HepG2 (cell line): ENCODE data around the gene NT5C3B. TPM values are rescaled to one million over a fixed set of nuclear protein-coding genes. Genes with fewer than 3 reads are reported as not detected.

ENCODE experiments used
- ATAC-seq: fragments of 200-7000 bp; cut with Tn5 transposase; 3 replicates; pipeline ENCODE4 v1.9.1; 2020; ENCODE audit warnings: mild to moderate bottlenecking, moderate library complexity
- BruUV-seq: library from RNA; stranded (reverse); fragments of 400-500 nt; replicated peaks from 2 replicates; lab custom pipeline; 2021; lab: Mats Ljungman, UMichigan
- CTCF ChIA-PET: fragments of 300-600 bp; formaldehyde crosslinking; extraction: SDS; loops from one replicate; lab custom pipeline; 2021; ENCODE audit warnings: low total read pairs, inconsistent platforms, low intra/inter-chr PET ratio; lab: Yijun Ruan, JAX
- POLR2A ChIA-PET: fragments of 350-600 bp; sonication (Branson Sonifier 250); formaldehyde crosslinking; loops from one replicate; lab custom pipeline; 2020; ENCODE audit warnings: antibody characterized with exemption, inconsistent platforms; lab: Yijun Ruan, JAX
- DNase-seq: peaks from one replicate; pipeline ENCODE4 v3.0.0-alpha.2; 2015; ENCODE audit warnings: low spot score
- FAIRE-seq: peaks from 3 replicates; lab custom pipeline; 2011; peaks lifted over from hg19 to GRCh38; lab: Jason Lieb, UNC
- H2AFZ ChIP-seq: one replicate; pipeline ENCODE4 v1.6.1; 2011; ENCODE audit warnings: low read length, inconsistent platforms
- H3K27ac ChIP-seq: fragments of 300-600 bp; 3 replicates; pipeline ENCODE4 v1.8.0; 2011; ENCODE audit warnings: mixed run types, mild to moderate bottlenecking, mixed read lengths, low read length, inconsistent platforms; ENCODE audit not compliant: insufficient read depth; ENCODE audit errors: extremely low read length
- H3K27me3 ChIP-seq, 2 experiments: fragments of 200-600 bp in 1 of 2; 2 replicates in 1 of 2; 3 replicates in 1 of 2; pipeline versions ENCODE4 v1.6.0 to v1.8.0; 2011; ENCODE audit warnings: low read length in 2 of 2, mild to moderate bottlenecking in 2 of 2, moderate library complexity in 2 of 2, inconsistent platforms in 1 of 2; ENCODE audit not compliant: insufficient read depth in 2 of 2, control insufficient read depth in 1 of 2
- H3K36me3 ChIP-seq, 2 experiments: fragments of 200-600 bp in 1 of 2; replicated peaks in 1 of 2; 2 replicates in 1 of 2; 3 replicates in 1 of 2; pipeline versions ENCODE4 v1.5.1 to v1.8.0; 2011; ENCODE audit warnings: low read length in 2 of 2, inconsistent platforms in 1 of 2; ENCODE audit not compliant: insufficient read depth in 2 of 2, control insufficient read depth in 1 of 2
- H3K4me1 ChIP-seq: 2 replicates; pipeline ENCODE4 v1.5.1; 2012; ENCODE audit warnings: low read length, inconsistent platforms; ENCODE audit not compliant: insufficient read depth
- H3K4me2 ChIP-seq: 2 replicates; pipeline ENCODE4 v1.6.0; 2011; ENCODE audit warnings: low read depth, low read length, inconsistent platforms
- H3K4me3 ChIP-seq, 3 experiments: fragments of 200-600 bp in 1 of 3; sonication (generic), shearing (Covaris generic) in 1 of 3; replicated peaks in 1 of 3; 2 replicates each; pipeline ENCODE4 v1.5.1; 2011 to 2016; ENCODE audit warnings: low read length in 3 of 3, inconsistent platforms in 2 of 3, low read depth in 2 of 3, mild to moderate bottlenecking in 2 of 3, control low read depth in 1 of 3, mixed read lengths in 1 of 3; ENCODE audit not compliant: insufficient read depth in 1 of 3
- H3K79me2 ChIP-seq: one replicate; pipeline ENCODE4 v1.6.1; 2011; ENCODE audit warnings: low read length, inconsistent platforms; ENCODE audit not compliant: insufficient read depth
- H3K9ac ChIP-seq: 2 replicates; pipeline ENCODE4 v1.6.0; 2011; ENCODE audit warnings: mild to moderate bottlenecking, low read depth, low read length, inconsistent platforms; ENCODE audit not compliant: insufficient read depth
- H3K9me3 ChIP-seq: 2 replicates; pipeline ENCODE4 v1.5.1; 2012; ENCODE audit warnings: mild to moderate bottlenecking, low read length
- H4K20me1 ChIP-seq: 2 replicates; pipeline ENCODE4 v1.6.0; 2011; ENCODE audit warnings: inconsistent platforms, mild to moderate bottlenecking, low read length, moderate library complexity; ENCODE audit not compliant: insufficient read depth
- ATM ChIP-seq: fragments of 450-650 bp; IDR thresholded peaks from 2 replicates; pipeline ENCODE4 v1.7.1; 2017; ENCODE audit warnings: mild to moderate bottlenecking, borderline replicate concordance
- BRCA1 ChIP-seq: sonication (generic); formaldehyde crosslinking; IDR thresholded peaks from 2 replicates; pipeline ENCODE4 v1.4.0; 2020; ENCODE audit warnings: missing genetic modification reagents
- HOXA3 ChIP-seq: sonication (generic); formaldehyde crosslinking; IDR thresholded peaks from 2 replicates; pipeline ENCODE4 v1.5.0; 2020; ENCODE audit warnings: missing genetic modification reagents
- KLF9 ChIP-seq: IDR thresholded peaks from 2 replicates; pipeline ENCODE4 v1.6.1; 2016; ENCODE audit warnings: low read depth
- KMT2A ChIP-seq: sonication (generic); formaldehyde crosslinking; IDR thresholded peaks from 2 replicates; pipeline ENCODE4 v1.4.0; 2020; ENCODE audit warnings: missing genetic modification reagents
- MTA1 ChIP-seq: sonication (generic); formaldehyde crosslinking; IDR thresholded peaks from 2 replicates; pipeline ENCODE4 v1.4.0; 2020; ENCODE audit warnings: missing genetic modification reagents, mild to moderate bottlenecking, borderline replicate concordance
- REXO4 ChIP-seq: sonication (generic); formaldehyde crosslinking; IDR thresholded peaks from 2 replicates; pipeline ENCODE4 v1.8.0; 2022; ENCODE audit warnings: missing genetic modification reagents, mild to moderate bottlenecking, borderline replicate concordance
- TBL1XR1 ChIP-seq: fragments of 150-350 bp; IDR thresholded peaks from 2 replicates; pipeline ENCODE4 v1.6.1; 2014; ENCODE audit warnings: borderline replicate concordance, low read length; ENCODE audit not compliant: partially characterized antibody
- TIGD3 ChIP-seq: sonication (generic); formaldehyde crosslinking; IDR thresholded peaks from 2 replicates; pipeline ENCODE4 v1.5.1; 2020; ENCODE audit warnings: mild to moderate bottlenecking, missing genetic modification reagents, borderline replicate concordance
- ZBTB14 ChIP-seq: sonication (generic); formaldehyde crosslinking; IDR thresholded peaks from 2 replicates; pipeline ENCODE4 v1.4.0; 2020; ENCODE audit warnings: missing genetic modification reagents
- ZBTB2 ChIP-seq: sonication (generic); formaldehyde crosslinking; IDR thresholded peaks from 2 replicates; pipeline ENCODE4 v1.8.0; 2022; ENCODE audit warnings: low read depth, missing genetic modification reagents
- ZNF136 ChIP-seq: sonication (generic); formaldehyde crosslinking; IDR thresholded peaks from 2 replicates; pipeline ENCODE4 v1.8.1; 2022; ENCODE audit warnings: low read depth, mild to moderate bottlenecking, moderate library complexity, missing genetic modification reagents
- ZNF232 ChIP-seq: sonication (generic); formaldehyde crosslinking; IDR thresholded peaks from 2 replicates; pipeline ENCODE4 v1.4.0; 2020; ENCODE audit warnings: missing genetic modification reagents, borderline replicate concordance
- ZNF3 ChIP-seq: IDR thresholded peaks from 2 replicates; pipeline ENCODE4 v1.7.0; 2017; ENCODE audit warnings: inconsistent platforms
- ZNF331 ChIP-seq: sonication (generic); formaldehyde crosslinking; IDR thresholded peaks from 2 replicates; pipeline ENCODE4 v1.4.0; 2020; ENCODE audit warnings: missing genetic modification reagents
- ZNF333 ChIP-seq: sonication (generic); formaldehyde crosslinking; IDR thresholded peaks from 2 replicates; pipeline ENCODE4 v1.4.0; 2020; ENCODE audit warnings: mild to moderate bottlenecking, missing genetic modification reagents, borderline replicate concordance
- ZNF552 ChIP-seq: sonication (generic); formaldehyde crosslinking; IDR thresholded peaks from 2 replicates; pipeline ENCODE4 v1.9.0; 2022; ENCODE audit warnings: missing genetic modification reagents, mild to moderate bottlenecking, borderline replicate concordance
- ZNF569 ChIP-seq: sonication (generic); formaldehyde crosslinking; IDR thresholded peaks from 2 replicates; pipeline ENCODE4 v1.5.0; 2020; ENCODE audit warnings: mild to moderate bottlenecking, missing genetic modification reagents, moderate library complexity, borderline replicate concordance
- WGBS: methylation state at CpG from one replicate; pipeline ENCODE4 v1.1.6; 2017; ENCODE audit warnings: low lambda C conversion rate; 5-methylcytosine and 5-hydroxymethylcytosine counted together
- in situ Hi-C: cut with HindIII; loops from 2 replicates; pipeline ENCODE4 v1.10.0; 2017; ENCODE audit warnings: low pct_unique_long_range_greater_than_20kb; ENCODE audit not compliant: extremely low pct_ligation_motif_present
- intact Hi-C: fragments of 100-400 bp; cut with micrococcal nuclease; formaldehyde crosslinking; loops from one replicate; pipeline ENCODE4 v1.10.0; 2022; ENCODE audit not compliant: unreplicated experiment
- polyA plus RNA-seq, 8 experiments: library from polyadenylated mRNA; depleted of rRNA in 3 of 8; stranded (reverse) in 7 of 8; unstranded in 1 of 8; fragments of >200 nt; fragmentation: Illumina TruSeq in 4 of 8; extraction: Trizol in 4 of 8; gene quantifications; 2 replicates each; pipeline versions ENCODE4 v1.2.1 to v1.2.3, GENCODE V29; 2011 to 2016; ENCODE audit warnings: low read depth in 4 of 8, missing spikeins in 1 of 8, mixed read lengths in 1 of 8; ENCODE audit not compliant: insufficient read depth in 1 of 8
- total RNA-seq, 5 experiments: library from RNA; depleted of rRNA; stranded (reverse); fragments of >200 nt; fragmentation: Illumina TruSeq; extraction: Trizol; gene quantifications; 2 replicates each; pipeline ENCODE4 v1.2.3, GENCODE V29; 2016; ENCODE audit warnings: low read depth in 1 of 5

The NT5C3B gene
- total and polyA plus RNA-seq, 2 of the 13 experiments (the other 11 are each of a cell fraction or from before 2014, with no cell fraction given), result 104 to 126 TPM

GRCh38 chr17:41786227-41787020 is 49.6 kb downstream of the NT5C3B start, which contains the start of gene JUP:
Gene JUP, minus strand, starts transcription at chr17:41786711. Its CDS starts 14,857 bp downstream, at chr17:41771854.
- peak within 1 kb of the TSS; percentile 62 for H3K27ac ChIP-seq
- H3K4me2 ChIP-seq, result peak within 1 kb of the TSS; percentile 81
- peaks cover 3% of the 10 kb centered on the region for H4K20me1 ChIP-seq
- H3K79me2 ChIP-seq, result peaks cover 6% of the 10 kb centered on the region
- H3K4me3 ChIP-seq, result peak within 1 kb of the TSS; percentile 60 to 90 (median 71)
- no peaks in the 10 kb centered on the region for H3K36me3 ChIP-seq
- peak; percentile 97 for ATAC-seq
- POLR2A ChIA-PET, result interaction anchor here (0.6 to 3.5 kb wide), 34 partner anchors 9 to 231 kb away, joined by 3 to 95 read pairs (median 4); partner anchors contain the start of genes DNAJC7, EIF1, FKBP10 and HAP1
- BruUV-seq, result no TSS peak
- WGBS, result 0% methylated on average over 17 of the region's 79 CpGs
- H3K9me3 ChIP-seq, result no peaks in the 10 kb centered on the region
- CTCF ChIA-PET, result interaction anchor here (1.0 to 1.3 kb wide), 5 partner anchors 9 to 48 kb away, joined by 3 to 7 read pairs (median 4); no protein-coding TSS in a partner anchor
- H2AFZ ChIP-seq, result no peak within 1 kb of the TSS
- DNase-seq, result peak; percentile 99
- no peaks in the 10 kb centered on the region; a peak in 1 of 5 replicates for H3K27me3 ChIP-seq
- H3K9ac ChIP-seq, result peak within 1 kb of the TSS; percentile 71
- in situ Hi-C loops (no loop called here), intact Hi-C loops (loop anchor here (1.0 kb wide), 2 partner anchors 9 to 13 kb away; no protein-coding TSS in a partner anchor)
- peak; percentile 99 for FAIRE-seq
- H3K4me1 ChIP-seq, result peaks cover 34% of the 10 kb centered on the region
- TF ChIP-seq ZNF552 (0 out of 2 replicates have a peak, but pooled peaks have one; percentile 47), HOXA3 (peak; percentile 78), ZNF3 (0 out of 2 replicates have a peak, but pooled peaks have one; percentile 34), ZNF333 (CRISPR knock-in tag) (no peak), ZBTB2 (no peak), BRCA1 (CRISPR knock-in tag) (peak; percentile 78), KMT2A (CRISPR knock-in tag) (no peak; the same call in 1 of the 2 replicates), MTA1 (CRISPR knock-in tag) (peak; percentile 31; the same call in 1 of the 2 replicates), ZNF569 (CRISPR knock-in tag) (no peak), REXO4 (CRISPR knock-in tag) (no peak), ZBTB14 (CRISPR knock-in tag) (no peak), TBL1XR1 (no peak), TIGD3 (no peak; the same call in 1 of the 2 replicates), ZNF232 (CRISPR knock-in tag) (peak; percentile 62; the same call in 1 of the 2 replicates), ZNF331 (CRISPR knock-in tag) (0 out of 2 replicates have a peak, but pooled peaks have one; percentile 9), ZNF136 (0 out of 2 replicates have a peak, but pooled peaks have one; percentile 19), ATM (no peak), KLF9 (0 out of 2 replicates have a peak, but pooled peaks have one; percentile 84)
